Measurements from ENCODE around the gene TMPRSS2.
A peak's percentile ranks its signal among the peaks of the same experiment; 100 is the strongest.

TMPRSS2 gene

GRCh38 chr21:41459884-41460534 is 47.9 kb downstream of the TMPRSS2 start:
- DNase-seq, result no peak
- H3K4me3 Mint-ChIP-seq, result no peak overlapping the region
- no peak for ATAC-seq (replicated peaks)
- peaks cover 22 to 24% of the 10 kb centered on the region in 2 donors for H3K4me1 Mint-ChIP-seq
- no peaks in the 10 kb centered on the region for H3K27me3 Mint-ChIP-seq
- H3K9me3 Mint-ChIP-seq, result peaks cover 4 to 5% of the 10 kb centered on the region in 2 donors
- H3K27ac Mint-ChIP-seq, result peak overlapping the region; percentile 57
- peaks cover 22 to 43% of the 10 kb centered on the region in 2 donors for H3K36me3 Mint-ChIP-seq

- Mint-ChIP-seq H3K9me3 (no peaks in the 10 kb centered on the region), H3K4me1 (peaks cover 22 to 24% of the 10 kb centered on the region in 2 donors), H3K36me3 (peaks cover 22 to 37% of the 10 kb centered on the region in 2 donors), H3K27ac (peak overlapping the region; percentile 77), H3K27me3 (no peaks in the 10 kb centered on the region), H3K4me3 (no peak overlapping the region)
- DNase-seq (no peak), ATAC-seq (replicated peaks) (no peak)
These were observed 49.4 kb downstream of the TMPRSS2 start for GRCh38 chr21:41458559-41458958.

- no peak overlapping the region for H3K27ac Mint-ChIP-seq
- ATAC-seq (replicated peaks), result no peak
- no peaks in the 10 kb centered on the region for H3K27me3 Mint-ChIP-seq
- H3K36me3 Mint-ChIP-seq, result peaks cover 22 to 39% of the 10 kb centered on the region in 2 donors
- no peak overlapping the region for H3K4me3 Mint-ChIP-seq
- H3K4me1 Mint-ChIP-seq, result peaks cover 22 to 24% of the 10 kb centered on the region in 2 donors
- no peaks in the 10 kb centered on the region for H3K9me3 Mint-ChIP-seq
- no peak for DNase-seq
These were observed 49.8 kb downstream of the TMPRSS2 start for GRCh38 chr21:41458121-41458520.

GRCh38 chr21:41453761-41454160 is 54.2 kb downstream of the TMPRSS2 start:
- Mint-ChIP-seq H3K4me1 (peaks cover 4 to 7% of the 10 kb centered on the region in 2 donors), H3K4me3 (no peak overlapping the region), H3K36me3 (peaks cover 28 to 36% of the 10 kb centered on the region in 2 donors), H3K9me3 (no peaks in the 10 kb centered on the region), H3K27me3 (no peaks in the 10 kb centered on the region), H3K27ac (no peak overlapping the region)
- no peak for DNase-seq
- no peak for ATAC-seq (replicated peaks)

GRCh38 chr21:41453198-41453597 is 54.8 kb downstream of the TMPRSS2 start:
- no peak for DNase-seq
- ATAC-seq (replicated peaks), result no peak
- Mint-ChIP-seq H3K27me3 (no peaks in the 10 kb centered on the region), H3K9me3 (no peaks in the 10 kb centered on the region), H3K4me3 (no peak overlapping the region), H3K36me3 (peaks cover 24 to 35% of the 10 kb centered on the region in 2 donors), H3K4me1 (peaks cover 4 to 7% of the 10 kb centered on the region in 2 donors), H3K27ac (no peak overlapping the region)

GRCh38 chr21:41451753-41452676 is 55.9 kb downstream of the TMPRSS2 start:
- H3K9me3 Mint-ChIP-seq, result no peaks in the 10 kb centered on the region
- no peaks in the 10 kb centered on the region for H3K4me1 Mint-ChIP-seq
- H3K27me3 Mint-ChIP-seq, result no peaks in the 10 kb centered on the region
- ATAC-seq (replicated peaks) (no peak), DNase-seq (no peak)
- no peak overlapping the region for H3K27ac Mint-ChIP-seq
- H3K36me3 Mint-ChIP-seq, result peaks cover 26 to 37% of the 10 kb centered on the region in 2 donors
- no peak overlapping the region for H3K4me3 Mint-ChIP-seq

- no peak for ATAC-seq (replicated peaks)
- Mint-ChIP-seq H3K27me3 (no peaks in the 10 kb centered on the region), H3K27ac (no peak overlapping the region), H3K9me3 (no peaks in the 10 kb centered on the region), H3K36me3 (peaks cover 31 to 48% of the 10 kb centered on the region in 2 donors), H3K4me3 (no peak overlapping the region), H3K4me1 (no peaks in the 10 kb centered on the region)
- DNase-seq, result no peak
These were observed 58.3 kb downstream of the TMPRSS2 start for GRCh38 chr21:41449613-41450012.

GRCh38 chr21:41447356-41447755 is 60.6 kb downstream of the TMPRSS2 start:
- no peaks in the 10 kb centered on the region for H3K4me1 Mint-ChIP-seq
- no peaks in the 10 kb centered on the region for H3K27me3 Mint-ChIP-seq
- ATAC-seq (replicated peaks) (no peak), DNase-seq (no peak)
- H3K4me3 Mint-ChIP-seq, result no peak overlapping the region
- no peak overlapping the region for H3K27ac Mint-ChIP-seq
- peaks cover 27 to 44% of the 10 kb centered on the region in 2 donors for H3K36me3 Mint-ChIP-seq
- no peaks in the 10 kb centered on the region for H3K9me3 Mint-ChIP-seq

GRCh38 chr21:41446586-41446985 is 61.4 kb downstream of the TMPRSS2 start:
- H3K4me1 Mint-ChIP-seq, result no peaks in the 10 kb centered on the region
- DNase-seq (no peak), ATAC-seq (replicated peaks) (no peak)
- peak overlapping the region; percentile 37 for H3K27ac Mint-ChIP-seq
- H3K27me3 Mint-ChIP-seq, result no peaks in the 10 kb centered on the region
- H3K36me3 Mint-ChIP-seq, result peaks cover 31 to 47% of the 10 kb centered on the region in 2 donors
- no peaks in the 10 kb centered on the region for H3K9me3 Mint-ChIP-seq
- H3K4me3 Mint-ChIP-seq, result no peak overlapping the region

- no peaks in the 10 kb centered on the region for H3K9me3 Mint-ChIP-seq
- H3K27ac Mint-ChIP-seq, result no peak overlapping the region
- no peak overlapping the region for H3K4me3 Mint-ChIP-seq
- peaks cover 36 to 56% of the 10 kb centered on the region in 2 donors for H3K36me3 Mint-ChIP-seq
- H3K27me3 Mint-ChIP-seq, result no peaks in the 10 kb centered on the region
- no peaks in the 10 kb centered on the region for H3K4me1 Mint-ChIP-seq
- no peak for ATAC-seq (replicated peaks)
- DNase-seq, result no peak
These were observed 62.5 kb downstream of the TMPRSS2 start for GRCh38 chr21:41445465-41445862.

GRCh38 chr21:41444703-41445464 is 63.1 kb downstream of the TMPRSS2 start:
- ATAC-seq (replicated peaks), result no peak
- no peak overlapping the region for H3K27ac Mint-ChIP-seq
- no peaks in the 10 kb centered on the region for H3K4me1 Mint-ChIP-seq
- H3K4me3 Mint-ChIP-seq, result no peak overlapping the region
- no peaks in the 10 kb centered on the region for H3K9me3 Mint-ChIP-seq
- no peak for DNase-seq
- H3K36me3 Mint-ChIP-seq, result peaks cover 32 to 53% of the 10 kb centered on the region in 2 donors
- H3K27me3 Mint-ChIP-seq, result no peaks in the 10 kb centered on the region

- Mint-ChIP-seq H3K27me3 (no peaks in the 10 kb centered on the region), H3K36me3 (peaks cover 26 to 61% of the 10 kb centered on the region in 2 donors), H3K4me3 (no peak overlapping the region), H3K27ac (no peak overlapping the region), H3K9me3 (no peaks in the 10 kb centered on the region), H3K4me1 (no peaks in the 10 kb centered on the region)
- DNase-seq (no peak), ATAC-seq (replicated peaks) (no peak)
These were observed 64.4 kb downstream of the TMPRSS2 start for GRCh38 chr21:41443562-41443961.

GRCh38 chr21:41442481-41443186 is 65.3 kb downstream of the TMPRSS2 start:
- no peaks in the 10 kb centered on the region for H3K9me3 Mint-ChIP-seq
- H3K4me1 Mint-ChIP-seq, result no peaks in the 10 kb centered on the region
- no peak overlapping the region for H3K27ac Mint-ChIP-seq
- no peak for ATAC-seq (replicated peaks)
- no peaks in the 10 kb centered on the region for H3K27me3 Mint-ChIP-seq
- H3K36me3 Mint-ChIP-seq, result peaks cover 32 to 63% of the 10 kb centered on the region in 2 donors
- no peak overlapping the region for H3K4me3 Mint-ChIP-seq
- DNase-seq, result no peak

- H3K27ac Mint-ChIP-seq, result no peak overlapping the region
- H3K9me3 Mint-ChIP-seq, result no peaks in the 10 kb centered on the region
- no peaks in the 10 kb centered on the region for H3K4me1 Mint-ChIP-seq
- no peak overlapping the region for H3K4me3 Mint-ChIP-seq
- peaks cover 29 to 61% of the 10 kb centered on the region in 2 donors for H3K36me3 Mint-ChIP-seq
- no peaks in the 10 kb centered on the region for H3K27me3 Mint-ChIP-seq
- ATAC-seq (replicated peaks) (no peak), DNase-seq (no peak)
These were observed 66.4 kb downstream of the TMPRSS2 start for GRCh38 chr21:41441546-41441945.

All from stimulated activated naive B cell treated with anti-CD40 and anti-IgM and Interleukin-4, amounts not matched to agents 10 μg/mL and 1 μg/mL and 100 μg/mL, for 72 hours (primary cell).